HG02678 (cell line): ENCODE measurements around the gene ENTREP3.
"Not testable (repeated sequence)": the region's sequence is repeated elsewhere in the genome, so short reads cannot be mapped to it uniquely, and the experiment has no call there.

ENCODE experiments used
- ATAC-seq: cut with Tn5 transposase; IDR thresholded peaks from one replicate; pipeline ENCODE4 v1.9.1; 2021; ENCODE audit warnings: mild to moderate bottlenecking, moderate library complexity; ENCODE audit not compliant: unreplicated experiment

ENTREP3 gene

DNA sequence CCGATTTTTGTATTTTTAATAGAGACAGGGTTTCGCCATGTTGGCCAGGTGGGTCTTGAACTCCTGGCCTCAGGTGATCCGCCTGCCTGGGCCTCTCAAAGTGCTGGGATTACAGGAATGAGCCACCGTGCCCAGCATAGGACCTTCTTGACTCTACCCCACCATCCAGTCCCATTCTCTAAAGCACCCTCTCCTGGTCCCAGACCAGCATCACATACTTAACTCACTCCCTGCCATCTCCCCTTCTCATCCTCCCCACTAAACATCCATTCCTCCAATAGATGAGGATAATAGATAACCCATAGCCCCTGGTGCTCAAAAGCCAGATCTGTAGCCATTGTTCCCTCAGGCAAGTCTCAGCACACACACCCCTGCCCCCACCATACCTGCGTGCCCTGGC lies 2.1 kb downstream of the ENTREP3 start:
- ATAC-seq, result no peak

GRCh38 chr1:155251566-155251965 lies 3.7 kb downstream of the ENTREP3 start:
- no peak for ATAC-seq

DNA sequence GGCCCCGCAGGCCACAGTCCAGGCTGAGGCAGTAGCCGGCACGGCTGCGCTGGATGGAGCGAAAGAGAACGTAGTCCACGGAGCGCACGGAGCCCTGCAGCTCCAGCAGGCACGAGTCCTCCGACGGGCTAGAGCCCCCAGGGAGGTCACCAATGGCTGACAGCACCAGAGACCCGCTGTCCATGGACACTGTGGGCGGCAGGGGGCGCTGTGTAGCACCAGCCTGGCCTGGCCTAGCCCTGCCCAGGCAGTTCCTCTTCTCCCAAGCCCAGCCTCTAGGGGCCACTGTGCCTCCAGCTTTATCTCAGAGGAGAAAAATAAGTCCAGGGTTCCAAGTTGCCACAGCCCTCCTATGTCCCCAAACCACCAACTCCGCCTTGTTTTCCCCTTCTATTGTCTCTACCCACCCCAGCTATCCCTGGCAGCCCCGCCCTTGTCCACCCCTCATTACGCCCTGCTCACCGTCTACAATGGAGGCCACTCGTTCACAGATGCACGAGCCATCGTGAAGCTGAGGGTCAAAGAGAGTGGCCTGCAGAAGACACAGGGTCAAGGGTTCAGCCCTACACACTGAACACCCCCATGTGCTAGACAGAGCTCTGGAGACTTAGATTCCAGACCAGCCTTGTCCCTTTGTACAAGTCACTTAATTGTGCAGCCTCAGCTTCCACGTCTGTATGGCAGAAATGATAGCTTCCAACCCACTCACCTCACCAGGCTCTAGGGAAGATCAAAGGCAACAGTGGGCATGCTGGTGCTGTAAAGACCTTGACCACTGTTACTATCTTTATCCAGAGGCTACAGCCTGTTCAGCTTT lies 4.4 kb downstream of the ENTREP3 start:
- peak; percentile 82 for ATAC-seq

DNA sequence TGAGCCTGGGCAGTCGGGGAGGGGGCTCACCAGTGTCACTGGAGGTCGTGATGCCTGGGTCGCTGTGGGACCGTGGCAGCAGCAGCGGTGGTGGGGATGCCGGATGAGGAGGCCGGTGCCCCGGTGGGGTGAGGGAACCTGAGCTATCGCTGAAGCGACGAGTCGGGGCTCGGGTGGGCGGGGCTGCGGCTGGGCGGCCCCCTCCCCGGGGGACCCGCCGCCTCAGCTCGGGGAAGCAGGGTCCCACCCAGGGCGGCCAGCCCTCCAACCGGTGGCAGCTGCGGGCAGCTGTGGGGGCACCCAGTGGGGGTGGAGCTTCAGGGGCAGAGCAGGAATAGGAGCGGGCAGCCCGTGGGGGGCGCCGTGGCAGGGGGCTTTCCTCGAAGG lies 5.0 kb downstream of the ENTREP3 start:
- ATAC-seq, result peak; percentile 21

GRCh38 chr1:155247667-155248553 lies 7.4 kb downstream of the ENTREP3 start:
- ATAC-seq, result no peak

GRCh38 chr1:155246796-155247195 lies 8.5 kb downstream of the ENTREP3 start:
- not testable (repeated sequence) for ATAC-seq

DNA sequence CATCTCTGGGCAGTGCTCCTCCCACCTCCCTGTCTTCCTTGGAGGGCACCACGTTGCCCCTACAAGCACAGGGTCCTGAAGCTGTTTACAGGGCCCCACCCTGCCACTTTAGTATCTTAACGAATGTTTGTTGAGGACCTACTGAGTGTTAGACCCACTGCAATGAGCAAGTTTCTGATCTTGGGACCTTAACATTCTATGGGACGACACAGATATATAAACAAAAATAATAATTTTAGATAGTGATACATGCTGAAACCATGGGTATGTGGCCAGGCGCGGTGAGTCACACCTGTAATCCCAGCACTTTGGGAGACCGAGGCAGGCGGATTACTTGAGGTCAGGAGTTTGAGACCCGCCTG lies 10.1 kb downstream of the ENTREP3 start:
- ATAC-seq, result no peak

DNA sequence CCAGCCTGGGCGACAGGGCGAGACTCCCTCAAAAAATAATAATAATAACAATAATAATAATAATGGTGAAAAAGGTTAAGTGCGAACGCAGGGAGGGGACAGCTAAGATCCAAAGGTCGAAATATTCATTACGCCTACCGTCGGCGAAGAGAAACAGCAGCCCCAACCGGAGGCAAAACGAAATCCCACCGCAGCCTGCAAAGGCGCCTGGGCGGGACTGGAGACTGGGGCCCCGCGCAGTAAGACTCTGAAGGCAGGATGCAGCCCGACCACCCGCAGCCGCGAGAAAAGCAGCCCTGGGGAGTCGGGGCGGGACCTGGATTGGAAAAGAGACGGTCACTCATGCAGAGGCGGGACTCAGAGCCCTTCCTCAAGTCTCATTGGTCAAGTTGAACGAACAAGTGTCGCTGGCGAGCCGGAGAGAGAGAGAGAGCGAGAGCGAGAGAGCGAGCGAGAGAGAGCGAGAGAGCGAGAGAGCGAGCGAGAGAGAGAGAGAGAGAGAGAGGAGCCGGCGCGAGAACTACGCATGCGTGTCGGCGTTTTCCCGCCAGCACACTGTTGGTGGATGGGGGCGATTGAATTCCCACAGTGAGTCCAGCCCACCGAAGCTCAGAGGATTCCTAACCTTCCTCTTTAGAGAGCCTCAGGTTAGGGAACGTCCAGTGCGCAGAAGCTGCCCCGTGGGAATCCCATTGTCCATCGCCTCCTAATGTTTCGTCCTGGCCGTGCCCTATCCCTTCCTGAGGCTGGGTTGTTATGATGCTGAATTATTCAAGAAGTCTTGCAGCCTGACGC lies 10.7 kb downstream of the ENTREP3 start:
- ATAC-seq, result peak; percentile 91

DNA sequence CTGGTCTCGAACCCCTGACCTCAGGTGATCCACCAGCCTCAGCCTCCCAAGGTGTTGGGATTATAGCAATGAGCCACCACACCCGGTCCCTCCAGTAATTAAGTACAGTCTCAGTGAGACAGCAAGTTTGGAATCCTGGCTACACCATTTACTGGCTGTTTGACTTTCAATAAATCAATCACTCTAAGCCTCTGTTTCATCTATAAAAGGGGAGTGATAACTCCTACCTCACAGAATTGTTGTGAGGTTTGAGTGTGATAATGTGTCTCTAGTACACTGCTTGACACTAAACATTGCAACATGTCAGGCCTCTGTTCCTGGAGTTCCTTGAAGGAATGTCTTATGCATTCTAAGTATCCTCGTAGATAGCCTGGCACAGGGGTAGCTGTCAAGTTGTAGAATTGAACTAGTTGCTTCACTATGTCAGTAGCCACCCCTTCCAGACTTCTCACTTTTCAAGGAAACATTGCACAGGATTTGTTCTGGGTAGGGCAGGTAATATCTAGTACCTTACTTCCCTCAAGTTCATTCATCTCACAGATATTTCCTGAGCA lies 12.4 kb downstream of the ENTREP3 start:
- ATAC-seq, result no peak

- ATAC-seq, result no peak
Measured at GRCh38 chr1:155241841-155242264, 13.4 kb downstream of the ENTREP3 start.

GRCh38 chr1:155241069-155241679 lies 14.1 kb downstream of the ENTREP3 start:
- ATAC-seq, result no peak

DNA sequence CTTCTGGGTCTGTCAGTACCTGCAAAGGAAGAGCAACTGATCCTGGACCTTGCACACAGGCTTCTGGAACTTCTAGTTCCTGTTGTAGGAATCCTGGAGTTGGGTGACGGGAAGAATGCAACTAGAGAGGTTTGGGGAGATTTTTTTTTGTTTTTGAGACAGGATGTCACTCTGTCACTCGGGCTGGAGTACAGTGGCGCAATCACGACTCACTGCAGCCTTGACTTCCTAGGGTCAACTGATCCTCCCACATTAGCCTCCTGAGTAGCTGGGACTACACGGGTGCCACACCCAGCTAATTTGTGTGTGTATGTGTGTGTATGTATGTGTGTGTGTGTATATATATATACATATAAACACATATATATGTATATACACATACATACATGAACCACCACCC lies 18.8 kb downstream of the ENTREP3 start:
- ATAC-seq, result no peak

DNA sequence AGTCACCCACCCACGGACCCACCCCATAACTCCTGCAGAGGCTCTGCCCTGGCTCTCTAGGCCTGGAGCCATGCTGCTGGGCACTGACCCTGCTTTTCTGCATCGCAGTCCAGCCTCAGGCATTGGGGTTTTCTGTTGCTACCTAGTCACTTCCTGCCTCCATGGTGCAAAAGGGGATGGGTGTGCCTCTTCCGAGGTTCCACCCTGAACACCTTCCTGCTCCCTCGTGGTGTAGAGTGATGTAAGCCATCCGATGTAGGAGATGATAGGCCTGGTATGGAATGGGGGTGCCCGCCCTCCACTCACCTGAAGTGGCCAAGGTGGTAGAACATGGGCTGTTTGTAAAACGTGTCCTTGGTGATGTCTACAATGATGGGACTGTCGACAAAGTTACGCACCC lies 19.9 kb downstream of the ENTREP3 start:
- not testable (repeated sequence) for ATAC-seq

- not testable (repeated sequence) for ATAC-seq
Measured at GRCh38 chr1:155233502-155233901, 21.8 kb downstream of the ENTREP3 start.

DNA sequence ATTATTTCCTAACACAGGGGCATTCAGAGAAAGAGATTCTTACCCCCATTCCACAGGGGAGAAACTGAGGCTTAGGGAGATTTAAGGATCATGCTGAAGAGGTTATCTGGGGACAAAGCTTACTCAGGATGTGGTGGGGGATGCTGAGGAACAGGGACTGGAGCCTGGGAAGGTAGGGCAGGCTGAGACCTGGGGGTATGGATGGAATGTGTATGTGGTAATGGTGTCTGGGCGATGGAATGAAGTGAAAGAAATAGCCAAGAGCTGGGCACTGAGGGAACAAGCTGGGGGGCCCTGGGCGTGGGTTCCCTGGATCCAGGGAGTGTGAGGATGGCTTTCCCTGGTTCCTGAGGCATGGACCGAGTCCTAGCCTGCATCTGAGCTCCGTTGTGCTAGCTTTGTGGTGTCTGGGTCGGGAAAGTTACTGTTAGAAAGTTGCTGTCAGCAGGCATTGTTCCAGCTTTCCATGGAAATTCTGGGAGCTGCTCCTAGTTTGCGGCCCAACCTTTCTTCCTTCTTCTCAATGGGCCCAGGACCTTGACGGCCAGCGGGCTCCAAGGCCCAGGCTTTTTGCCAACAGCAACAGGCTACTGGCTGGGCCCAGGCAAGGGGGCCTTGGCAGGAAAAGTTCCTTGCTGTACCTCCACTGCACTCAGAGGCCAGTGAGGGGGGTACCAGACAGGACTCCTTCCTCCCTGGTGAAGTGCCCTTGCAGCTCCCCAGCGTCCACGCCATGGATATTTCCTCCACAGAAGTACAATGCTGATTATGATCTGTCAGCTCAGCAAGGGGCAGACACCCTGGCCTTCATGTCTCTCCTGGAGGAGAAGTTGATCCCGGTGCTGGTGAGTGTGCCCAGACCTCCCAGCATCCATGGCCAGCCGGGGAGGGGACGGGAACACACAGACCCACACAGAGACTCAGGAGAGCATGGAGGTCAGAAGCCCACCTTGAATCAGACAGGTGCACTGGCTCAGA lies 23.0 kb downstream of the ENTREP3 start:
- not testable (repeated sequence) for ATAC-seq

DNA sequence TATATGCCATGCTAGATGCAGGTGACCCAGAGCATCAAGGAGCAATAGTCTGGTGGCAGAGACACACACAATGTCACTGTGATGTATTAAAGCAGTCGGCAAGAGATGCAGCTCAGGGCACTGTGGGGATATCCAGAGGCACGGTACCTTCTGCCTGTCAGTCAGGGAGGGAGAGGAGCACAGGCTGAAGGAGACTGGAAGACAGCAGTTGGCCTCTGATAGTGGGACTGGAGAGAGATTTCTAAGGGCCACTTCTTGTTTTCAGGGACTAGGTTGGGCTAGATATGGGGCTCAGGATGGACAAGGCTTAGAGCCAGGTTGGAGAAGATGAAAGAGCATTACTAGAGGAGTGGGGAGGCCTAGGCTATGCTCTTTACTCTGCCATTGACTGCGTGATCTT lies 24.0 kb downstream of the ENTREP3 start:
- not testable (repeated sequence) for ATAC-seq

DNA sequence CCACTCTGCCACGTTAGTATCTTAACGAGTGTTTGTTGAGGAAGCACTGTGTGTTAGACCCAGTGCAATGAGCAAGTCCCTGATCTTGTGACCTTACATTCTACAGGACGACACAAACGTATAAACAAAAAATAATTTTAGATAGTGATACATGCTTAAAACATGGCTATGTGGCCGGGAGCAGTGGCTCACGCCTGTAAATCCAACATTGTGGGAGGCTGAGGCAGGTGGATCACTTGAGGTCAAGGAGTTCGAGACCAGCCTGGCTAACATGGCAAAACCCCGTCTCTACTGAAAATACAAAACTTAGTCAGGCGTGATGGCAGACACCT lies 27.2 kb downstream of the ENTREP3 start:
- ATAC-seq, result no peak

- ATAC-seq, result peak; percentile 96
Measured at GRCh38 chr1:155227261-155228095, 27.8 kb downstream of the ENTREP3 start.

- no peak for ATAC-seq
Measured at GRCh38 chr1:155226910-155227260, 28.4 kb downstream of the ENTREP3 start.
